Measurements from ENCODE around the gene KCNQ1. TPM values are rescaled to one million over a fixed set of nuclear protein-coding genes. Genes with fewer than 3 reads are reported as not detected.

KCNQ1 gene
- total and polyA plus RNA-seq, 2 donors (not counting 1 experiment from before 2014, with no cell fraction given): not detected

GRCh38 chr11:2412323-2412722, 32.5 kb upstream of the KCNQ1 start:
- Histone ChIP-seq H3K79me2 (ENCODE audit: control insufficient read depth, insufficient read depth, low read length) (no peaks in the 10 kb centered on the region), H3K9ac (ENCODE audit: insufficient read depth, low read length) (no peak overlapping the region), H3K9me3 (ENCODE audit: control insufficient read depth, insufficient read depth, low read depth, low read length) (no peaks in the 10 kb centered on the region), H3K36me3 (ENCODE audit: control insufficient read depth, insufficient read depth, low read length) (no peaks in the 10 kb centered on the region), H3K4me3 (replicated peaks in 1 of 4; ENCODE audit: control extremely low read depth in 1 of 4, insufficient read depth in 1 of 4, low read depth in 3 of 4, low read length in 4 of 4) (no peak overlapping the region), H3K27me3 (ENCODE audit: control insufficient read depth, insufficient read depth, low read length) (peaks cover 5% of the 10 kb centered on the region), H4K20me1 (ENCODE audit: control insufficient read depth, extremely low read depth, insufficient read depth, low read length) (no peaks in the 10 kb centered on the region), H2AFZ (ENCODE audit: low read length) (no peak overlapping the region), H3K27ac (ENCODE audit: insufficient read depth, low read length) (no peak overlapping the region), H3K4me2 (ENCODE audit: extremely low read depth, insufficient read depth, low read length) (no peak overlapping the region), H3K4me1 (ENCODE audit: control insufficient read depth, extremely low read depth, insufficient read depth, low read length) (no peaks in the 10 kb centered on the region)
- DNase-seq (ENCODE audit: low read depth in 2 of 2): no peak
- no peak for TF ChIP-seq EZH2 (IDR thresholded peaks at IDR 0.05; ENCODE audit: low read length, missing control alignments)
- no peak for TF ChIP-seq CTCF (conservative IDR thresholded peaks at IDR 0.05 in 1 of 2, IDR thresholded peaks at IDR 0.05 in 1 of 2; ENCODE audit: low read depth in 1 of 2, low read length in 2 of 2)

GRCh38 chr11:2413742-2414579, 30.8 kb upstream of the KCNQ1 start:
- H3K9me3 ChIP-seq (ENCODE audit: control insufficient read depth, insufficient read depth, low read depth, low read length): no peaks in the 10 kb centered on the region
- no peaks in the 10 kb centered on the region for H3K79me2 ChIP-seq (ENCODE audit: control insufficient read depth, insufficient read depth, low read length)
- no peaks in the 10 kb centered on the region for H3K4me1 ChIP-seq (ENCODE audit: control insufficient read depth, extremely low read depth, insufficient read depth, low read length)
- H3K27me3 ChIP-seq (ENCODE audit: control insufficient read depth, insufficient read depth, low read length): no peaks in the 10 kb centered on the region
- H3K4me3 ChIP-seq (replicated peaks in 1 of 4; ENCODE audit: control extremely low read depth in 1 of 4, insufficient read depth in 1 of 4, low read depth in 3 of 4, low read length in 4 of 4): no peak overlapping the region
- DNase-seq (ENCODE audit: low read depth in 2 of 2): no peak
- no peak overlapping the region for H3K9ac ChIP-seq (ENCODE audit: insufficient read depth, low read length)
- H3K4me2 ChIP-seq (ENCODE audit: extremely low read depth, insufficient read depth, low read length): no peak overlapping the region
- no peaks in the 10 kb centered on the region for H4K20me1 ChIP-seq (ENCODE audit: control insufficient read depth, extremely low read depth, insufficient read depth, low read length)
- TF ChIP-seq EZH2 (IDR thresholded peaks at IDR 0.05; ENCODE audit: low read length, missing control alignments): no peak
- H3K36me3 ChIP-seq (ENCODE audit: control insufficient read depth, insufficient read depth, low read length): no peaks in the 10 kb centered on the region
- H3K27ac ChIP-seq (ENCODE audit: insufficient read depth, low read length): no peak overlapping the region
- no peak overlapping the region for H2AFZ ChIP-seq (ENCODE audit: low read length)

GRCh38 chr11:2414616-2415015, 30.2 kb upstream of the KCNQ1 start:
- Histone ChIP-seq H3K4me3 (replicated peaks in 1 of 4; ENCODE audit: control extremely low read depth in 1 of 4, insufficient read depth in 1 of 4, low read depth in 3 of 4, low read length in 4 of 4) (no peak overlapping the region), H3K27me3 (ENCODE audit: control insufficient read depth, insufficient read depth, low read length) (no peaks in the 10 kb centered on the region), H3K4me2 (ENCODE audit: extremely low read depth, insufficient read depth, low read length) (no peak overlapping the region), H3K79me2 (ENCODE audit: control insufficient read depth, insufficient read depth, low read length) (no peaks in the 10 kb centered on the region), H3K36me3 (ENCODE audit: control insufficient read depth, insufficient read depth, low read length) (no peaks in the 10 kb centered on the region), H3K4me1 (ENCODE audit: control insufficient read depth, extremely low read depth, insufficient read depth, low read length) (no peaks in the 10 kb centered on the region), H3K27ac (ENCODE audit: insufficient read depth, low read length) (no peak overlapping the region), H3K9ac (ENCODE audit: insufficient read depth, low read length) (no peak overlapping the region), H4K20me1 (ENCODE audit: control insufficient read depth, extremely low read depth, insufficient read depth, low read length) (no peaks in the 10 kb centered on the region), H2AFZ (ENCODE audit: low read length) (no peak overlapping the region), H3K9me3 (ENCODE audit: control insufficient read depth, insufficient read depth, low read depth, low read length) (no peaks in the 10 kb centered on the region)
- no peak for DNase-seq (ENCODE audit: low read depth in 2 of 2)
- TF ChIP-seq CTCF (conservative IDR thresholded peaks at IDR 0.05 in 1 of 2, IDR thresholded peaks at IDR 0.05 in 1 of 2; ENCODE audit: low read depth in 1 of 2, low read length in 2 of 2): no peak
- TF ChIP-seq EZH2 (IDR thresholded peaks at IDR 0.05; ENCODE audit: low read length, missing control alignments): no peak

Data from fibroblast of lung (primary cell).